ENCODE measurements around the gene PODXL. TPM values are rescaled to one million over a fixed set of nuclear protein-coding genes. Genes with fewer than 3 reads are reported as not detected.

PODXL gene
- total RNA-seq, 1 donor from 2014 or later, result 37.7 TPM

- no peak overlapping the region for H3K27ac ChIP-seq
- Mint-ChIP-seq H3K27me3 (ENCODE audit: insufficient read depth, low read depth) (no peaks in the 10 kb centered on the region), H3K36me3 (peaks cover 1% of the 10 kb centered on the region), H3K4me1 (no peaks in the 10 kb centered on the region), H3K4me3 (no peak overlapping the region), H3K27ac (no peak overlapping the region), H3K9me3 (no peaks in the 10 kb centered on the region)
- H3K36me3 ChIP-seq, result no peaks in the 10 kb centered on the region
- DNase-seq (ENCODE audit: low spot score), result no peak
- no peak overlapping the region for H3K9ac ChIP-seq
- H3K4me1 ChIP-seq, result no peaks in the 10 kb centered on the region
- no peaks in the 10 kb centered on the region for H4K20me1 ChIP-seq (ENCODE audit: low read depth)
- TF ChIP-seq EZH2phosphoT487 (IDR thresholded peaks at IDR 0.05) (no peak), EZH2 (IDR thresholded peaks at IDR 0.05) (no peak), CTCF (IDR thresholded peaks at IDR 0.05) (no peak)
- no peak overlapping the region for H3K4me2 ChIP-seq
- H3F3A ChIP-seq (ENCODE audit: low read depth), result peaks cover 4% of the 10 kb centered on the region
- H3K27me3 ChIP-seq, result no peaks in the 10 kb centered on the region
- H3K4me3 ChIP-seq, result no peak overlapping the region
- H3K79me2 ChIP-seq (ENCODE audit: low read depth), result no peaks in the 10 kb centered on the region
- no peak overlapping the region for H2AFZ ChIP-seq (replicated peaks)
- no peaks in the 10 kb centered on the region for H3K9me3 ChIP-seq (ENCODE audit: low read depth)
These were observed 69.2 kb downstream of the PODXL start for GRCh38 chr7:131487217-131487616.

DNA sequence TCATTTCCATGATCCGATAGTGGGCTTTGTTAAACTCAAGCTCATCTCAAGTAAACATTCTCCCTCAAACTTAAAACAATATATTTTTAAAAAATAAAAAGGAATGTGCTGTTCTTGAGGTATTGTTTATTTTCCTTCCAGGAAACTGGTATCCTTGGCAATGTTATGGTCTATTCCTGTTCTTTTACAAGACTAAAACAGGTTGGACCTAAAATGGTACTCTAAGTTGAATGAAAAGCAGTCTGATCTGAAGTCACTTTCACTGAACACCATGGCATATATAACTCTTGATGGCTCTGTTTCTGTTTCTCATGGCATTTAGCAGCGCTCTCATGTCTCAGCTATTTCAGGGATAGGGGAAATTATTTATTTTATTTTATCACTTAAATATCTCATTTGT lies 70.1 kb downstream of the PODXL start:
- no peak overlapping the region for H2AFZ ChIP-seq (replicated peaks)
- no peak for DNase-seq (ENCODE audit: low spot score)
- H3K4me1 ChIP-seq, result no peaks in the 10 kb centered on the region
- peaks cover 4% of the 10 kb centered on the region for H3F3A ChIP-seq (ENCODE audit: low read depth)
- no peak overlapping the region for H3K4me3 Mint-ChIP-seq
- H3K4me1 Mint-ChIP-seq, result no peaks in the 10 kb centered on the region
- no peak overlapping the region for H3K27ac Mint-ChIP-seq
- H3K4me3 ChIP-seq, result no peak overlapping the region
- no peaks in the 10 kb centered on the region for H3K9me3 Mint-ChIP-seq
- H3K27ac ChIP-seq, result no peak overlapping the region
- TF ChIP-seq EZH2 (IDR thresholded peaks at IDR 0.05) (no peak), EZH2phosphoT487 (IDR thresholded peaks at IDR 0.05) (no peak), CTCF (IDR thresholded peaks at IDR 0.05) (no peak)
- no peaks in the 10 kb centered on the region for H3K36me3 ChIP-seq
- no peaks in the 10 kb centered on the region for H3K27me3 ChIP-seq
- H3K9me3 ChIP-seq (ENCODE audit: low read depth), result no peaks in the 10 kb centered on the region
- peaks cover 1% of the 10 kb centered on the region for H3K36me3 Mint-ChIP-seq
- H3K4me2 ChIP-seq, result no peak overlapping the region
- no peak overlapping the region for H3K9ac ChIP-seq
- H3K79me2 ChIP-seq (ENCODE audit: low read depth), result no peaks in the 10 kb centered on the region
- no peaks in the 10 kb centered on the region for H3K27me3 Mint-ChIP-seq (ENCODE audit: insufficient read depth, low read depth)
- no peaks in the 10 kb centered on the region for H4K20me1 ChIP-seq (ENCODE audit: low read depth)

DNA sequence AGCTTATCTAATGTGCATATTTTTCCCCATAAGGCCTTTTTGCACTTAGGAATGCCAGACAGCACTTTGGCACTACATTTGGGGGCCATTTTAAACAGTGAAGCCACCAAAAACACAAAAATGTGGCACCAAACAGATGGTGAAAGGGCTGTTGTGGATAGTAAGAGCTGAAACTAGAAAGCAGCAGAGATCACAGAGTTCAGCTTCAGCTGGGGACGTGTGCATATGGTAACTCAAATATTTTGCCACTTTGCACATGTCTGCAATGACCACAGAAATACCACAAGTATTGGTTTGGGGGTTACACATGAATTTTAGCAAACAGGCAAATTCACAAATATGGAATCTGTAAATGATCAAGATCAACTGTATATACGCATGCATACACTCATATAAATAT lies 72.8 kb downstream of the PODXL start:
- Histone ChIP-seq H3K36me3 (no peaks in the 10 kb centered on the region), H3K79me2 (ENCODE audit: low read depth) (no peaks in the 10 kb centered on the region), H3K9me3 (ENCODE audit: low read depth) (no peaks in the 10 kb centered on the region), H3K4me3 (no peak overlapping the region), H3K9ac (no peak overlapping the region), H3K4me1 (no peaks in the 10 kb centered on the region), H3F3A (ENCODE audit: low read depth) (no peaks in the 10 kb centered on the region), H3K27ac (no peak overlapping the region), H3K27me3 (no peaks in the 10 kb centered on the region), H2AFZ (replicated peaks) (no peak overlapping the region), H3K4me2 (no peak overlapping the region), H4K20me1 (ENCODE audit: low read depth) (no peaks in the 10 kb centered on the region)
- no peak overlapping the region for H3K4me3 Mint-ChIP-seq
- no peaks in the 10 kb centered on the region for H3K4me1 Mint-ChIP-seq
- TF ChIP-seq EZH2phosphoT487 (IDR thresholded peaks at IDR 0.05) (no peak), CTCF (IDR thresholded peaks at IDR 0.05) (no peak), EZH2 (IDR thresholded peaks at IDR 0.05) (no peak)
- no peak for DNase-seq (ENCODE audit: low spot score)
- no peaks in the 10 kb centered on the region for H3K9me3 Mint-ChIP-seq
- H3K36me3 Mint-ChIP-seq, result peaks cover 3% of the 10 kb centered on the region
- H3K27me3 Mint-ChIP-seq (ENCODE audit: insufficient read depth, low read depth), result no peaks in the 10 kb centered on the region
- no peak overlapping the region for H3K27ac Mint-ChIP-seq

All from neural progenitor cell (in vitro differentiated cells).